SK-N-SH (cell line): ENCODE measurements around the gene PARD3B.

ENCODE experiments used
- EP300 ChIP-seq, 2 experiments: IDR thresholded peaks; 2 replicates each; pipeline versions ENCODE4 v1.4.0 to v1.6.1; 2012; ENCODE audit warnings: borderline replicate concordance in 1 of 2, low read depth in 1 of 2, low read length in 1 of 2
- GABPA ChIP-seq: IDR thresholded peaks from 2 replicates; pipeline ENCODE4 v1.4.0; 2012; ENCODE audit warnings: low read depth, mild to moderate bottlenecking
- TAF1 ChIP-seq: IDR thresholded peaks from 2 replicates; pipeline ENCODE4 v1.6.1; 2012; ENCODE audit warnings: low read depth, mild to moderate bottlenecking, low read length, moderate library complexity, borderline replicate concordance
- TF ChIP-seq, protein P1 (sequence below): fragments of 200-600 bp; sonication (generic); IDR thresholded peaks from 2 replicates; pipeline ENCODE4 v1.6.1; 2017; ENCODE audit warnings: antibody characterized with exemption, mild to moderate bottlenecking, moderate library complexity

DNA sequence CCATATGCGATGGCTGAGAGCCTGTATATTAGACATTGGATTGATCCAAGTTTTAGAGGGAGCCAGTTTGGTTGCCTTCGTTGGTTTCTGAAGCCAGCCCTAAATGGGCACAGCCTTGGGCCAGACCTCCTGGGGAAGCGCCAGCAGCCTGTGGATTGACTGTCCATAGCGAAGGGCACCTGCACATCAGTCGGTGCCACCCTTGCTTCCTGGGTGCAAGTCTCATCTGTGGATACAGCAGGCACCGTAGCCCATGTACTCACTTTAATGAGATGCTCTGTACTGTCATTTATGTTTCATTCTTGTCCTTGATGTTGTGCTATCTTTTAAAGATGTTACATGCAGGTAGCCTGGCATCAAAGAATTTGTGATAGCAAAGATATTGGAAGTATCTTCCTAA, 600.6 kb downstream of the PARD3B start:
- TF ChIP-seq, protein P1, sequence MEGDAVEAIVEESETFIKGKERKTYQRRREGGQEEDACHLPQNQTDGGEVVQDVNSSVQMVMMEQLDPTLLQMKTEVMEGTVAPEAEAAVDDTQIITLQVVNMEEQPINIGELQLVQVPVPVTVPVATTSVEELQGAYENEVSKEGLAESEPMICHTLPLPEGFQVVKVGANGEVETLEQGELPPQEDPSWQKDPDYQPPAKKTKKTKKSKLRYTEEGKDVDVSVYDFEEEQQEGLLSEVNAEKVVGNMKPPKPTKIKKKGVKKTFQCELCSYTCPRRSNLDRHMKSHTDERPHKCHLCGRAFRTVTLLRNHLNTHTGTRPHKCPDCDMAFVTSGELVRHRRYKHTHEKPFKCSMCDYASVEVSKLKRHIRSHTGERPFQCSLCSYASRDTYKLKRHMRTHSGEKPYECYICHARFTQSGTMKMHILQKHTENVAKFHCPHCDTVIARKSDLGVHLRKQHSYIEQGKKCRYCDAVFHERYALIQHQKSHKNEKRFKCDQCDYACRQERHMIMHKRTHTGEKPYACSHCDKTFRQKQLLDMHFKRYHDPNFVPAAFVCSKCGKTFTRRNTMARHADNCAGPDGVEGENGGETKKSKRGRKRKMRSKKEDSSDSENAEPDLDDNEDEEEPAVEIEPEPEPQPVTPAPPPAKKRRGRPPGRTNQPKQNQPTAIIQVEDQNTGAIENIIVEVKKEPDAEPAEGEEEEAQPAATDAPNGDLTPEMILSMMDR: no peak
- TF ChIP-seq TAF1 (no peak), EP300 (IDR thresholded peaks at IDR 0.05; ENCODE audit: borderline replicate concordance in 1 of 2, low read depth in 1 of 2, low read length in 1 of 2) (no peak), GABPA (no peak)
